Activated CD8-positive, alpha-beta T cell treated with anti-CD3 and anti-CD28 coated beads for 36 hours (primary cell): ENCODE measurements around the gene ARHGEF19. TPM values are rescaled to one million over a fixed set of nuclear protein-coding genes. Genes with fewer than 3 reads are reported as not detected.

Experiments used
- ATAC-seq: fragments of 200-7000 bp; cut with Tn5 transposase; one replicate; pipeline ENCODE4 v1.10.0; 2021; ENCODE audit warnings: mild to moderate bottlenecking, moderate library complexity
- CTCF ChIA-PET: fragments of 350-600 bp; sonication (Branson Sonifier 250); formaldehyde crosslinking; loops from one replicate; lab custom pipeline; 2021; ENCODE audit warnings: antibody characterized with exemption; lab: Charles Lee
- POLR2A ChIA-PET: fragments of 350-600 bp; sonication (Branson Sonifier 250); formaldehyde crosslinking; loops from one replicate; lab custom pipeline; 2021; ENCODE audit warnings: antibody characterized with exemption; lab: Charles Lee
- DNase-seq: peaks from one replicate; pipeline ENCODE4 v3.0.0-alpha.2; 2020
- H3K27ac Mint-ChIP-seq: one replicate; pipeline ENCODE4 v1.8.0; 2021; ENCODE audit warnings: mild to moderate bottlenecking, mixed read lengths
- H3K27me3 Mint-ChIP-seq: one replicate; pipeline ENCODE4 v1.8.0; 2021; ENCODE audit warnings: mixed read lengths
- H3K36me3 Mint-ChIP-seq: one replicate; pipeline ENCODE4 v1.8.0; 2021; ENCODE audit warnings: low read depth, mixed read lengths
- H3K4me1 Mint-ChIP-seq: one replicate; pipeline ENCODE4 v1.8.0; 2021; ENCODE audit warnings: low read depth, mixed read lengths
- H3K4me3 Mint-ChIP-seq: one replicate; pipeline ENCODE4 v1.8.0; 2021; ENCODE audit warnings: mild to moderate bottlenecking, moderate library complexity, mixed read lengths
- H3K9me3 Mint-ChIP-seq: one replicate; pipeline ENCODE4 v1.8.0; 2021; ENCODE audit warnings: mixed read lengths
- intact Hi-C: fragments of 100-400 bp; cut with micrococcal nuclease; formaldehyde crosslinking; loops from one replicate; pipeline ENCODE4 v1.10.0; 2022
- total RNA-seq, 2 experiments: library from RNA; stranded (reverse); gene quantifications; one replicate each; pipeline ENCODE4 v1.2.3, GENCODE V29; 2021
- TF ChIP-seq, protein P1 (sequence below): fragments of 200-600 bp; IDR thresholded peaks from one replicate; pipeline ENCODE4 v1.8.0; 2022; ENCODE audit warnings: antibody characterized with exemption, mild to moderate bottlenecking

ARHGEF19 gene
- total RNA-seq, 2 experiments from 2014 or later, result 5.7 to 7.4 TPM

GRCh38 chr1:16180291-16180824, 32.1 kb downstream of the ARHGEF19 start:
- intact Hi-C loops, result no loop called here
- Mint-ChIP-seq H3K27ac (no peak overlapping the region), H3K4me1 (no peaks in the 10 kb centered on the region), H3K4me3 (no peak overlapping the region), H3K27me3 (no peaks in the 10 kb centered on the region), H3K9me3 (no peaks in the 10 kb centered on the region), H3K36me3 (no peaks in the 10 kb centered on the region)
- TF ChIP-seq, protein P1, sequence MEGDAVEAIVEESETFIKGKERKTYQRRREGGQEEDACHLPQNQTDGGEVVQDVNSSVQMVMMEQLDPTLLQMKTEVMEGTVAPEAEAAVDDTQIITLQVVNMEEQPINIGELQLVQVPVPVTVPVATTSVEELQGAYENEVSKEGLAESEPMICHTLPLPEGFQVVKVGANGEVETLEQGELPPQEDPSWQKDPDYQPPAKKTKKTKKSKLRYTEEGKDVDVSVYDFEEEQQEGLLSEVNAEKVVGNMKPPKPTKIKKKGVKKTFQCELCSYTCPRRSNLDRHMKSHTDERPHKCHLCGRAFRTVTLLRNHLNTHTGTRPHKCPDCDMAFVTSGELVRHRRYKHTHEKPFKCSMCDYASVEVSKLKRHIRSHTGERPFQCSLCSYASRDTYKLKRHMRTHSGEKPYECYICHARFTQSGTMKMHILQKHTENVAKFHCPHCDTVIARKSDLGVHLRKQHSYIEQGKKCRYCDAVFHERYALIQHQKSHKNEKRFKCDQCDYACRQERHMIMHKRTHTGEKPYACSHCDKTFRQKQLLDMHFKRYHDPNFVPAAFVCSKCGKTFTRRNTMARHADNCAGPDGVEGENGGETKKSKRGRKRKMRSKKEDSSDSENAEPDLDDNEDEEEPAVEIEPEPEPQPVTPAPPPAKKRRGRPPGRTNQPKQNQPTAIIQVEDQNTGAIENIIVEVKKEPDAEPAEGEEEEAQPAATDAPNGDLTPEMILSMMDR, result no peak
- ATAC-seq (no peak), DNase-seq (no peak)
- POLR2A ChIA-PET, result interaction anchor here (1.6 kb wide), 1 partner anchor 96 kb away, joined by 5 read pairs; no protein-coding TSS in a partner anchor
- CTCF ChIA-PET, result interaction anchor here (1.1 to 2.8 kb wide), 5 partner anchors 18 to 106 kb away, joined by 4 to 11 read pairs (median 5); partner anchors contain the start of gene FAM131C

DNA sequence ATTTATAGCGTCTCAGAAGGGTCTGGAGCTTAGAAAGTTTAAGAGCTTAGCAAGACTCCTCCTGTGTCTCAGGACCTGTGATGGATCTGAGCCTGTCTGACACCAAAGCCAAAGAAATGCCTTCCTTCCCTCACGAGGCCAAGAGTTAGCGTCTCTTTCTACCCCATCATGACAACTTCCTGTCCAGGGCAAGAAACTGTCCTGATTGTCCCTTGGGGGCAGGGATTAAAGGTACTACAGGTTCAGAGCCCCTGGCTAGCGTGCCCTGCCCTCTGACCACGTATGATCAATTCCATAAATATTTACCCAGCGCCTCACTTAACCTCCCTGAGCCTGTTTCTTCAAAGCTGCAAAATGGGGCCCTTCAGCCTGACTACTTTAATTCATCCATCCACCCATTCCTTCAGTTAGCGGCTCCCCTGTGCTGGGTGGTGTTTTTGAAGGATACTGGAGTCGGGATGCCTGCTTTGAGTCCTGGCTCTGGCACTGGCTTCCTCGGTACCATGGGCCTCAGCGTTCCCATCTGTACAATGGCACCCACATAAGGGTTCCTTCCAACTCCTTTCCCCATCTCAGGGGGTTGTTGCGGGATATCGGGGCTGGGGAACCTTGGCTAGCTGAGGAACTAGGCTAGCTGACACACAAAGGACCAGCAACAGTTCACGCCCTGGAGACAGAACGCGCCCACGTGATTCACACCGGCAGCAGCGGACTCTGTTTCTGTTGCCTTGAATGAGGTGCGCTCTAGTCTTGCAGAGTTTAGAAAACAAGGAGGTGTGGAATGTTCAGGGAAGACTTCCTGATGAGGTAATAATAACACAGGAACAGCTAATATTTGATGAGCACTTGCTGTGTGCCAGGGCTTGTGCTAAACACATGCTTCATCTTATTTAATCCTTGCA, 33.6 kb downstream of the ARHGEF19 start:
- Mint-ChIP-seq H3K27ac (no peak overlapping the region), H3K4me3 (no peak overlapping the region), H3K4me1 (no peaks in the 10 kb centered on the region), H3K27me3 (no peaks in the 10 kb centered on the region), H3K36me3 (no peaks in the 10 kb centered on the region), H3K9me3 (no peaks in the 10 kb centered on the region)
- TF ChIP-seq, protein P1, result no peak
- DNase-seq (no peak), ATAC-seq (no peak)
- ChIA-PET CTCF (interaction anchor here (0.8 to 2.8 kb wide), 3 partner anchors 96 to 162 kb away, joined by 3 to 11 read pairs (median 3); no protein-coding TSS in a partner anchor), POLR2A (no interaction called here)
- intact Hi-C loops, result no loop called here

- Mint-ChIP-seq H3K4me1 (no peaks in the 10 kb centered on the region), H3K27me3 (no peaks in the 10 kb centered on the region), H3K4me3 (no peak overlapping the region), H3K27ac (no peak overlapping the region), H3K36me3 (no peaks in the 10 kb centered on the region), H3K9me3 (no peaks in the 10 kb centered on the region)
- no peak for DNase-seq
- POLR2A ChIA-PET, result no interaction called here
- CTCF ChIA-PET, result no interaction called here
- TF ChIP-seq, protein P1, result no peak
- intact Hi-C loops, result no loop called here
- ATAC-seq, result no peak
Measured at GRCh38 chr1:16177306-16177705, 35.1 kb downstream of the ARHGEF19 start.

GRCh38 chr1:16176653-16177052, 35.8 kb downstream of the ARHGEF19 start:
- Mint-ChIP-seq H3K9me3 (no peaks in the 10 kb centered on the region), H3K36me3 (no peaks in the 10 kb centered on the region), H3K27me3 (no peaks in the 10 kb centered on the region), H3K27ac (no peak overlapping the region), H3K4me1 (no peaks in the 10 kb centered on the region), H3K4me3 (no peak overlapping the region)
- TF ChIP-seq, protein P1, result no peak
- ChIA-PET CTCF (no interaction called here), POLR2A (no interaction called here)
- intact Hi-C loops, result no loop called here
- DNase-seq (no peak), ATAC-seq (no peak)
